Loucy (cell line): Measurements from ENCODE around the gene SLC2A1.

Experiments
- H2AFZ ChIP-seq: fragments of 200-600 bp; sonication (generic); 2 replicates; pipeline ENCODE4 v1.6.0; 2016; ENCODE audit warnings: antibody characterized with exemption, mild to moderate bottlenecking, low read length, moderate library complexity
- H3F3A ChIP-seq: fragments of 200-600 bp; 2 replicates; pipeline ENCODE4 v1.6.0; 2016; ENCODE audit warnings: antibody characterized with exemption, low read depth, mild to moderate bottlenecking
- H3K27me3 ChIP-seq: fragments of 200-600 bp; sonication (generic); 2 replicates; pipeline ENCODE4 v1.6.1; 2014; ENCODE audit warnings: low read length, mild to moderate bottlenecking; ENCODE audit not compliant: insufficient read depth, poor library complexity, severe bottlenecking
- H3K36me3 ChIP-seq: fragments of 200-600 bp; sonication (generic); 2 replicates; pipeline ENCODE4 v1.6.1; 2016; ENCODE audit warnings: low read length; ENCODE audit not compliant: insufficient read depth
- H3K4me1 ChIP-seq: fragments of 200-600 bp; sonication (generic); 2 replicates; pipeline ENCODE4 v1.5.1; 2014; ENCODE audit warnings: low read length, mild to moderate bottlenecking; ENCODE audit not compliant: insufficient read depth, poor library complexity, severe bottlenecking
- H3K4me2 ChIP-seq: fragments of 200-600 bp; sonication (generic); 2 replicates; pipeline ENCODE4 v1.6.0; 2014; ENCODE audit warnings: antibody characterized with exemption, low read length, low read depth, mild to moderate bottlenecking; ENCODE audit not compliant: poor library complexity, severe bottlenecking
- H3K4me3 ChIP-seq: fragments of 200-600 bp; sonication (generic); 2 replicates; pipeline ENCODE4 v1.5.1; 2014; ENCODE audit warnings: low read length, mild to moderate bottlenecking, mixed read lengths; ENCODE audit not compliant: poor library complexity, severe bottlenecking
- H3K79me2 ChIP-seq: fragments of 200-600 bp; sonication (generic); 2 replicates; pipeline ENCODE4 v1.6.1; 2014; ENCODE audit warnings: low read length; ENCODE audit not compliant: insufficient read depth
- H3K9ac ChIP-seq: fragments of 200-600 bp; sonication (generic); 2 replicates; pipeline ENCODE4 v1.6.0; 2014; ENCODE audit warnings: mild to moderate bottlenecking, low read depth, low read length, moderate library complexity; ENCODE audit not compliant: poor library complexity, severe bottlenecking
- H3K9me2 ChIP-seq: fragments of 200-600 bp; sonication (generic); replicated peaks from 2 replicates; pipeline ENCODE4 v1.6.1; 2016; ENCODE audit warnings: low read depth, low read length, mixed read lengths
- H3K9me3 ChIP-seq: fragments of 200-600 bp; sonication (generic); 2 replicates; pipeline ENCODE4 v1.6.1; 2014; ENCODE audit warnings: mild to moderate bottlenecking, antibody characterized with exemption, low read length, low read depth; ENCODE audit not compliant: insufficient read depth
- H4K20me1 ChIP-seq: fragments of 200-600 bp; sonication (generic); 2 replicates; pipeline ENCODE4 v1.6.0; 2014; ENCODE audit warnings: antibody characterized with exemption, low read length, mild to moderate bottlenecking; ENCODE audit not compliant: insufficient read depth, poor library complexity, severe bottlenecking
- EZH2phosphoT487 ChIP-seq: fragments of 200-600 bp; IDR thresholded peaks from 2 replicates; pipeline ENCODE4 v1.6.1; 2018; ENCODE audit warnings: antibody characterized with exemption, mild to moderate bottlenecking, moderate library complexity, borderline replicate concordance
- TF ChIP-seq, protein P1 (sequence below): fragments of 200-600 bp; sonication (generic); conservative IDR thresholded peaks from 2 replicates; pipeline ENCODE4 v1.5.1; 2014; ENCODE audit warnings: mild to moderate bottlenecking, antibody characterized with exemption, low read length

The SLC2A1 gene

DNA sequence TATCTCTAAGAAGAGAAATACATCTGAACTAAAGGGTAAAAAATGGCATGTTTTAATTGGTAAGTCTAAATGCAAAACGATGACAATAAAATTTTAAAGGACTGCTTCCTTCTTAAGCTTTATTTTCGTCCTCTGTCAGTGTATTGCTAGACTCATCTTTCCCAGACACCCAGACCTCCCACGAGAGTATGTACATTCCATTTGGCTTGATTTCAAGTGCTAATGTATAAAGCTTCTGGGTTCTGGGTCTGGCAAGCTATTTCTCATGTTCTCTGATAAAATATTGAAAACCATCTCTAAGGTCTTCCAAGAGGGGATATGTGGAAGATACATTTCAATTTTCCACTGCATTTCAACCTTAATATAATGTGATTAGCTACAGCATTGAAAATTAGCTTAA is 24.6 kb upstream of the SLC2A1 start:
- H3K4me3 ChIP-seq: no peak overlapping the region
- no peak overlapping the region for H3K9ac ChIP-seq
- no peaks in the 10 kb centered on the region for H3K9me3 ChIP-seq
- H2AFZ ChIP-seq: no peak overlapping the region
- H3K36me3 ChIP-seq: no peaks in the 10 kb centered on the region
- no peaks in the 10 kb centered on the region for H3K79me2 ChIP-seq
- no peaks in the 10 kb centered on the region for H3K9me2 ChIP-seq
- no peak for TF ChIP-seq EZH2phosphoT487
- TF ChIP-seq, protein P1, sequence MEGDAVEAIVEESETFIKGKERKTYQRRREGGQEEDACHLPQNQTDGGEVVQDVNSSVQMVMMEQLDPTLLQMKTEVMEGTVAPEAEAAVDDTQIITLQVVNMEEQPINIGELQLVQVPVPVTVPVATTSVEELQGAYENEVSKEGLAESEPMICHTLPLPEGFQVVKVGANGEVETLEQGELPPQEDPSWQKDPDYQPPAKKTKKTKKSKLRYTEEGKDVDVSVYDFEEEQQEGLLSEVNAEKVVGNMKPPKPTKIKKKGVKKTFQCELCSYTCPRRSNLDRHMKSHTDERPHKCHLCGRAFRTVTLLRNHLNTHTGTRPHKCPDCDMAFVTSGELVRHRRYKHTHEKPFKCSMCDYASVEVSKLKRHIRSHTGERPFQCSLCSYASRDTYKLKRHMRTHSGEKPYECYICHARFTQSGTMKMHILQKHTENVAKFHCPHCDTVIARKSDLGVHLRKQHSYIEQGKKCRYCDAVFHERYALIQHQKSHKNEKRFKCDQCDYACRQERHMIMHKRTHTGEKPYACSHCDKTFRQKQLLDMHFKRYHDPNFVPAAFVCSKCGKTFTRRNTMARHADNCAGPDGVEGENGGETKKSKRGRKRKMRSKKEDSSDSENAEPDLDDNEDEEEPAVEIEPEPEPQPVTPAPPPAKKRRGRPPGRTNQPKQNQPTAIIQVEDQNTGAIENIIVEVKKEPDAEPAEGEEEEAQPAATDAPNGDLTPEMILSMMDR: no peak
- no peaks in the 10 kb centered on the region for H3F3A ChIP-seq
- no peaks in the 10 kb centered on the region for H4K20me1 ChIP-seq
- no peak overlapping the region for H3K4me2 ChIP-seq
- no peaks in the 10 kb centered on the region for H3K27me3 ChIP-seq
- H3K4me1 ChIP-seq: no peaks in the 10 kb centered on the region

DNA sequence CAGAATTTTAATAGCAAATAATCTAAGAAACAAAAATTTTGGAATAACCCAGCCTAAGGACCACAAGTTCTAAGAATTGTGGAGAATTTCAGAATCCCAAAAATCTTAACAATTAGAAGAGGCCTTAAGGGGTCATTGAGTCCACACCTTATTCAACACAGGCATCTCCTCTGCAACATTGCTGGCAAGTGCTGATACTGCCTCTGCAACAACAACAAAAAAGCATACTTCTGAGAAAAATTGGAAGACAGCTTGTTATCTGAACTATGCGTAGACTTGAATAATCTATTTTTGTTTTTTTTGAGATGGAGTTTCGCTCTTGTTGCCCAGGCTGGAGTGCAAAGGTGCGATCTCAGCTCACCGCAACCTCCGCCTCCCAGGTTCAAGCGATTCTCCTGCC is 24.0 kb upstream of the SLC2A1 start:
- H3K9ac ChIP-seq: no peak overlapping the region
- no peak overlapping the region for H3K4me3 ChIP-seq
- no peak overlapping the region for H3K4me2 ChIP-seq
- H3K4me1 ChIP-seq: no peaks in the 10 kb centered on the region
- H3K79me2 ChIP-seq: no peaks in the 10 kb centered on the region
- no peak for TF ChIP-seq EZH2phosphoT487
- TF ChIP-seq, protein P1: no peak
- H3K36me3 ChIP-seq: no peaks in the 10 kb centered on the region
- no peaks in the 10 kb centered on the region for H3K27me3 ChIP-seq
- H4K20me1 ChIP-seq: no peaks in the 10 kb centered on the region
- no peaks in the 10 kb centered on the region for H3K9me2 ChIP-seq
- no peaks in the 10 kb centered on the region for H3F3A ChIP-seq
- no peak overlapping the region for H2AFZ ChIP-seq
- H3K9me3 ChIP-seq: no peaks in the 10 kb centered on the region

DNA sequence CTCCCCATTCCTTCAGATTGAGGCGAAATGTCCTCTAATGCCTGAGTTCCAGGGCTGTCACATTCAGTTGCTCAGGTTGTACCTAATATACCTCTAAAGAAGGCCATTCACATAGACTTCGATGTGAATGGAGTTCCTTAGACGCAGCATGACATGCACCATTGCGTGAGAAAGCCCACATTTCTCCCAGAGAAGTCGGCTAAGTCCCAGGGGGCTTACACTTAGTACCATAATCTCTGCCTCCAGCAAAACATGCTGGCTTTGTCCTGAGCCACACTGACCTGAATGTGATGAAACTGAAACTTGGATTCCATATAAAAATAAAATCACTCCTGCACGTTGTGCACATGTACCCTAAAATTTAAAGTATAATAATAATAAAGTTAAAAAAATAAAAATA is 23.2 kb upstream of the SLC2A1 start:
- Histone ChIP-seq H2AFZ (no peak overlapping the region), H3K4me1 (no peaks in the 10 kb centered on the region)

More for the DNA sequence above, 23.2 kb upstream of the SLC2A1 start:
- H3K27me3 ChIP-seq: no peaks in the 10 kb centered on the region
- H3K9me2 ChIP-seq: no peaks in the 10 kb centered on the region
- no peaks in the 10 kb centered on the region for H3F3A ChIP-seq
- no peak overlapping the region for H3K4me3 ChIP-seq
- H3K9ac ChIP-seq: no peak overlapping the region
- no peaks in the 10 kb centered on the region for H4K20me1 ChIP-seq
- no peaks in the 10 kb centered on the region for H3K36me3 ChIP-seq
- no peaks in the 10 kb centered on the region for H3K9me3 ChIP-seq
- no peaks in the 10 kb centered on the region for H3K79me2 ChIP-seq
- no peak overlapping the region for H3K4me2 ChIP-seq
- no peak for TF ChIP-seq EZH2phosphoT487
- TF ChIP-seq, protein P1: no peak
